ENCODE measurements around the gene PPHLN1.
"Not testable (repeated sequence)": the region's sequence is repeated elsewhere in the genome, so short reads cannot be mapped to it uniquely, and the experiment has no call there.

PPHLN1 gene

DNA sequence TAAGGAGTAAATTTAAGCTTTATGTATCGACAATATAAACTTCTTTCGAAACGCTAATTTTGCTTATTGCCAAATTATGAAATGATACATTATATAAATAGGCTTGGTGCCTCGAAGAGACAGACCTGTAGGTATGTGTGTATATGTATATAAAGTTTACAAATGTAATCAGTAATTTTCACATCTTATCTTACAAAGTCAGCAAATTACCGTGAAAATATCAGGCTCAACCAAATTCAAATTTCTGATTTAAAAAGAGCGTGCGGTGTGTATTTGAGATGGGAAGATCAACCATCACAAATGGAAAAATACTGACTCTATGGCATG lies 678 bp upstream of the PPHLN1 start:
- no peak for DNase-seq

DNA sequence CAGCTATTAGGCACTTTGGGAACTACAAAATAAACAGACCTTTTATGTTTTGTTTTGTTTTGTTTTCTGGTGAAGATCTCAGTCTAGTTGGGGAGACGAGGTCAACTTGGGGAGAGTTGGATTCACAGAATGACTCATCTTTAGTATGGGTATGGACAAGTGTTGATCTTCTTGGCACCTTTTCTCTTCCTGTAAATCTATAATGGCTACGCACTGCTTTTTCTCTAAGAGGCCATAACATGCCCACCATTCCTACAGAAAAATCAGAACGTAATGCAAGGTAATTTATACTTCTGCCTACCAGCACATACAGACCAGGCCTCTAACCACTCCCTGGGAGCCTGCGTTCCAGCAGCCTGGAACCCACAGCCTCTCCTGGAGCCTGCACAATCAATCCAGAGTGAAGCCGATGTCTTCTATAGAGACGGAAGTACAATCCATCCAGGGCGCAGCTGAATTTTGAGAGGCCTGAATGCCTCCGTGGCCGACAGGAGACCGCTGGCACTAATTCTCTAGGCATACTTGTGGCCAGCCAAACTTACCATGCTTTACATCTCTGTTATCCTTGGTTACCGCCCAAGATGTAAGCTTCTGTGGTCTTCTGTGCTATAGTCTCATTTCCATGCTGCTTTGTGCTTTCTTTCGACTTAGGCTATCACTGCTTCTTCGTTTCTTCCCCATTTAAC lies 717 bp downstream of the PPHLN1 start:
- no peak for DNase-seq

DNA sequence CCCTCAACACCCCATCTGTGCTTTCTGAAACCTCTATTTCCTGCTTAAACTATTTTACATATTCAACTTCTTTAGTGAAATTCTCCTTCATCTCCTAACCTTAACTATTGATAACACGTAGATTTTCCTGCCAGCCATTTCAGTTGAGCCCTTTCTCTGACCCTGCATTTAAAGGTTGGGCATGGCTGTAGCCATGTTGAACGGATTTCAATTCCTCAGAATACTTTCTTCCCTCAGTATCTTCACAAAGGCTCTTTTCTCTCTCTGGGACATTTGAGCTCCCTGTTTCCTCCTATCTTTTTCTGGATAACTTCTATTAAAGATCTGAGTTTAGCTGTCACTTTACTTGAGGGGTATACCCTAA lies 1.2 kb downstream of the PPHLN1 start:
- no peak for DNase-seq

DNA sequence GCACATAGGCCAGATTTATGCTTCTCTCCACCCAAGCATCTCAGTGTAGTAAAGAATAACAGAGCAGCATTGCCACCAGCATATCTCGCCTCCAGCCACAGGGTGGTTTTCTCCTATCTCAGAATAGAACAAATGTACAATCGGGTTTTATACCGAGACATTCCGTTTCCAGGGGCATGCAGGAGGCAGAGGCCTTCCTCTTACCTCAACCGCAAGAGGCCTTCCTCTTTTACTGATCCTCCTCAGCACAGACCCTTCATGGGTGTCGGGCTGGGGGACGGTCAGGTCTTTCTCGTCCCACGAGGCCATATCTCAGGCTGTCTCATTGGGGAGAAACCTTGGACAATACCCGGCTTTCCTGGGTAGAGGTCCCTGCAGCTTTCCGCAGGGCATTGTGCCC lies 4.1 kb downstream of the PPHLN1 start:
- DNase-seq = not testable (repeated sequence)

DNA sequence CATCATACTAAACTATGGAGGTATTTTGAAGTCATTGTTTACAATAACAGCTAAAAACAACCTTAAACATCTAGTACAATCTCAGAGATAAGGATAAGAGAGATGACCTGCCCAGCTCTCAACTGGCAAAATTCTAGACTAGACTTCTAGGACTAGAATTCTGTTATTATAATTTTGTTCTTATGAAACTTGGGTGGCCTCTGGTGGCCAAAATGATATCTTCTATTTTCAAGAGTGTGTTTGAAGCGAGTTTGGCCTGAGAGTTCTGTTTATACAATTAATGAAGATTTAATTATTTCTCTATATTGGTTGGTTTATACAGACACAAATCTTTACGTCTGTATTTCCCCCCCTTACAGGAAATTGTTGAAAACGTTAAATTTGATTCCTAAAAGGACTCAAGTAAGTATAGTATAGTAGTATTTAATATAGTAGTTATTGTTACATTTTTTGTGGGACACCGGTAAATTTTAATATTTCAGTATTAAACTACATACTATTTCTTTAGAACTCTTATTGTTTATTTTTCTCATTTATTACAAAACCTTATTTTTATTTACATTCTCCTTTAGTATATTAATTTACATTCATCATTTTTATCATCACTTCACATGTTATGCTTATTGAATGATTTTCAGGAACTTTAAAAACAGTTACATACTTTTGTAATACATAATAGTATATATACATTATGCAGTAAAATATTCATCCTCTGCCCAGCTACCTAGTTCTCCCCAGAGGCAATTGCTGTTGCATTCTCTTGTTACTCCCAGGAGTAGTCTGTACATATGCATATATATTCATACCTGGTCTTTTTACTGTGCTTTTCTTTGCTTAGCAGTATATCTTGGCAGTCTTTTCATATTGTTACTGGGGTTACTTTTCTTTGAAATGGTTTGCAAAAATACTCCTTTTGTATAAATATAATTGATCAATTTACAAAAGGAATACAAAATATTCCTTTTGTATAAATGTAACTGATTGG lies 6.6 kb downstream of the PPHLN1 start:
- DNase-seq = no peak

DNA sequence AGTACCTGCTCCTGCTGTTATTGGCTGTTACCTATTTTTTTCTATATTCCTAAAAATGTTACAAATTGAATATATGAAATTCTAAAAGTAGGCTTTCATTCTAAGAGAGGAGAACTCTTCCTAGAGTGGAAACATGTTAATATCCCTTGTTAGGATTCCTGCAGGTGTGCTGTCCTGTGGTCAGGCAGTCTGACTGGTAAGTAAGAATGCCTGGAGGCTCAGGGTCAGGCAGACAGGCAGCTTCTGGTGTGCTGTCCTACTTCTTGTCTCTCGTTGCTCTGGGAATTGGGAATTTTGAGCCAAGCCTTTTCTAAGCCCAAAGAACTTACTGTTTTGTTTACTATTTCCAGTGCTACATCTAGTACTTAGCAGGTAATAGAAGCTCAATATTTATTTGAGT lies 10.3 kb downstream of the PPHLN1 start:
- DNase-seq = no peak

DNA sequence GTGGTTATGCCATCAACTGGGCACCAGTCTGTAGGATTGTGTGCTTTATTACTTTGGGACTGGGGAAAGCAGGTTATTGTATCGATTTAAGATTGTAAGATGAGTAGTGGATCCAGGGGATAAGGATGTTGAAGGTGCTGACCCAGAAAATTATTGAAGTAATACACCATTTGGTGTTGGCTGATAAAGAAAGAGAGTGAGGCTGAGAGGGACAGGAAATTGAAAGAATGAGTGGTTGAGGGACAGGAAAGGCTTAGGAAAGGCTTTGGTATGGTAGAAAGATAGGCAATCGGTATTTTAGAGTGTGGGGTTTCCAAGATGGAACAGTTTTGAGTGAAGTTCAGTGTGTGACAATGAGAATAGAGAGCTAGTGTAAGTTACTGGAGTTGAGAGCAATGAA lies 12.3 kb downstream of the PPHLN1 start:
- DNase-seq = no peak

DNA sequence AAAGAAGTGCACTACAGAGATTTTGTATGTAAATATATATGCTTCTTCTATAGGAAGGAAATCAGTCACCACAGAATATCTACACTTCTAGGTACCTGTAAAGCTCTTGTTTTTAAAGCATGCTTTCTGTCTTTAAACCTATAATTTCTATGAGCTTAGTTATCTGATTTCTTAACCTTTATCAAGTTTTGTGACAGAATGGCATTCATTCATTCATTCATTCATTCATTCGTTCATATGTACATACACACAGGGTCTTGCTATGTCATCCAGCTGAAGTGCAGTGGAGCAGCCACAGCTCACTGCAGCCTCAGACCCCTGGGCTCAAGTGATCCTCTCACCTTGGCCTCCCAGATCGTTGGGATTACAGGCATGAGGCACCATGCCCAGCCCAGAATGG lies 16.1 kb downstream of the PPHLN1 start:
- DNase-seq = no peak

DNA sequence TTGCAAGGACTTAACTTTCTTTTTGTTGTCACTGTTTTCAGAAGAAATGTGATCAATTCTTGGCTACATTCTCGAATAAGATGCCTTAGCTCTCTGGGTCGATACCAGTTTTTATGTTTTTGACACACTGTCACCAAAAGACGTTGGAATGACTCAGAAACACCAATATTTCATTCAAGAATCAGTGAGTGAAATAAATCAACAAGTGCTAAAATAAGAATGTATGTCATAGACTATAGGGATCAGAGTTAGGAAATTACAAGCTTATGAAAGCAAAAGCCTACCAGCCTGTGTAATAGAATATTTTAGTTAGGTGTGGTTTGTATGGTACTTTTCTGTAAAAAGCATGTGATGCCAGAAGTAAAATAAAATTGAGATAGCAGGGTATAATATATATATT lies 17.8 kb downstream of the PPHLN1 start:
- no peak for DNase-seq

DNA sequence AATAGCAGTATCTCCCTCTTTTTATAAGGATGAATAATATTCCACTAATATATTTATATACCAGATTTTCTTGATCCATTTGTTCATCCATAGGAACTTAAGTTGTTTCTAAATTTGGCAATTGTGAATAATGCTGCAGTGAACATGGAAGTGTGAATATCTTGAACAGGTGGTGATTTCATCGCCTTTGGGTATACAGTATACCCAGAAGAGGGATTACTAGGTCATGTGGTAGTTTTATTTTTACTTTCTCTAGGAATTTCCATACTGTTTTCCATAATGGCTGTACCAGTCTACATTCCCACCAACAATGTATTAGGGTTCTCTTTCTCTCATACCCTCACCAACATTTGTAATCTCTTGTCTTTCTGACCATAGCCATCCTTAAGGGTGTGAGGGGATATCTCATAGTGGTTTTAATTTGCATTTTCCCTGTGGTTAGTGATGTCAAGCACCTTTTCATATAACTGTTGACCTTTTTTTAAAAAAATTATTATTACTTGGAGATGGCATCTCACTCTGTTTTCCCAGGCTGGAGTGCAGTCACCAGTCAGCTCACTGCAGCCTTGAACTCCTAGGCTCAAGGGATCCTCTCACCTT lies 20.5 kb downstream of the PPHLN1 start:
- no peak for DNase-seq

DNA sequence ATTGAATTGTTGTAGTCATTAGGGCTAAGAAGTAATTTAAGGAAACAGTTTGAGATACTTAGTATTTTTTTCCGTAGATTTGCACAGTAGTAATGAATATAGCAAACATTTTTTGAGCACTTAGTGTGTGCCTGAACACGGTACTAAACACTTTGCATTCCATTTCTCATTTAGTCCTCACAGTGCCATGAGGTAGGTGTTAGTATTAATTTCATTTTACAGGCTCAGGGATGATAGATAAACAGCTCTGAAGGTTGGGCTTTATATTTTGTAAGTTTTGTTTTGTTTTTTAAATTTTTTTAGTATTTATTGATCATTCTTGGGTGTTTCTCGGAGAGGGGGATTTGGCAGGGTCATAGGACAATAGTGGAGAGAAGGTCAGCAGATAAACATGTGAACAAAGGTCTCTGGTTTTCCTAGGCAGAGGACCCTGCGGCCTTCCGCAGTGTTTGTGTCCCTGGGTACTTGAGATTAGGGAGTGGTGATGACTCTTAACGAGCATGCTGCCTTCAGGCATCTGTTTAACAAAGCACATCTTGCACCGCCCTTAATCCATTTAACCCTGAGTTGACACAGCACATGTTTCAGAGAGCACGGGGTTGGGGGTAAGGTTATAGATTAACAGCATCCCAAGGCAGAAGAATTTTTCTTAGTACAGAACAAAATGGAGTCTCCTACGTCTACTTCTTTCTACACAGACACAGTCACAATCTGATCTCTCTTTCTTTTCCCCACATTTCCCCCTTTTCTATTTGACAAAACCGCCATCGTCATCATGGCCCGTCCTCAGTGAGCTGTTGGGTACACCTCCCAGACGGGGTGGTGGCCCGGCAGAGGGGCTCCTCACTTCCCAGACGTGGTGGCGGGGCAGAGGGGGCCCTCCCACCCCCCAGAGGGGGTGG lies 23.4 kb downstream of the PPHLN1 start:
- DNase-seq = not testable (repeated sequence)

DNA sequence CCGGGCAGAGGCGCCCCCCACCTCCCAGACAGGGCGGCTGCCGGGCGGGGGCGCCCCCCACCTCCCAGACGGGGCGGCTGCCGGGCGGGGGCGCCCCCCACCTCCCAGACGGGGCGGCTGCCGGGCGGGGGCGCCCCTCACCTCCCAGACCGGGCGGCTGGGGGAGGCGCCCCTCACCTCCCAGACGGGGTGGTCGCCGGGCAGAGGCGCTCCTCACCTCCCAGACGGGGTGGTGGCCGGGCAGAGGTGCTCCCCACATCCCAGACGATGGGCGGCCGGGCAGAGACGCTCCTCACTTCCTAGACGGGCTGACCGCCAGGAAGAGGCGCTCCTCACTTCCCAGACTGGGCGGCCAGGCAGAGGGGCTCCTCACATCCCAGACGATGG lies 24.0 kb downstream of the PPHLN1 start:
- DNase-seq = not testable (repeated sequence)

DNA sequence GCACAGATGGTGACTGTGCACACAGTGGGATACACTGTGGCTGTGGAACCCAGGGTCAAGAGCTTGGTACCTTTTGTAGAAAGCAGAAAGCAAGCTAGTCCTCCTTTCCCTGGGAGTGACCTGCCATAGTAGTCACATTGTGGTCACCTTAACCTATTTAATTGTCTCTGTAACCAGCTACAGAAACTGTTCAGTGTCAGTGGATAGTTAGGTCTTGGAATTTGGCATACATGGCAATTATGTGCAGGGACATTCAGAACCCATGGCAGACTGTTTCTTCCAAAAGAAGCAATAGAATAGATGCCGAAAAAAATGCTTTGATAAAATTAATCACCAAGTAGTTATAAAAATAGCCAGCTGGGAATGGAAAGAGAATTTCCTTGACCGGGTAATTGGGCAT lies 30.4 kb downstream of the PPHLN1 start:
- no peak for DNase-seq

DNA sequence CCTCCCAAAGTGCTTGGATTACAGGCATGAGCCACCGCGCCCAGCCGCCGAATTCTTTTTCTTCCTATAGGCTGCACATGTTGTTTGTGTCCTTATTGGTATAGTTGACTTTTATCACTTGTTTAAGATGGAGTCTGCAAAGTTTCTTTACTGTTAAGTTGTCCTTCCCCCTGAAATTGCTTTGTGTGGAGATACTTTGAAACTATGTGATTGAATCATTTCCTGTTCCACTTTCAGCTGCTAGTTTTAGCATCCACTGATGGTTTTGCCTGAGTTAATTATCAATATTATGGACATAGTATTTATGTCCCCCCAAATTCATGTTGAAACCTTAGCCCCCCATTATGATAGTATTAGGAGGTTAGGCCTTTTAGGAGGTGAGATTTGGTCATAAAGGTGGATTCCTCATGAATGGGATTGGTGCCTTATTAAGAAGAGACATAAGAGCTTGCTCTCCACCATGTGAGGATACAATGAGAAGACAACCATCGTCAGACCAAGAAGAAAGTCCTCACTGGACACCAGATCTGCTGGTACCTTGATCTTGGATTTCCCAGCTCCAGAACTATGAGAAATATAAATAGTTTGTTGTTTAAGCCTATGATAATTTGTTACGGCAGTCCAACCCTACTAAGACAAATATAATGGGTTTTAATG lies 34.9 kb downstream of the PPHLN1 start:
- DNase-seq = no peak

DNA sequence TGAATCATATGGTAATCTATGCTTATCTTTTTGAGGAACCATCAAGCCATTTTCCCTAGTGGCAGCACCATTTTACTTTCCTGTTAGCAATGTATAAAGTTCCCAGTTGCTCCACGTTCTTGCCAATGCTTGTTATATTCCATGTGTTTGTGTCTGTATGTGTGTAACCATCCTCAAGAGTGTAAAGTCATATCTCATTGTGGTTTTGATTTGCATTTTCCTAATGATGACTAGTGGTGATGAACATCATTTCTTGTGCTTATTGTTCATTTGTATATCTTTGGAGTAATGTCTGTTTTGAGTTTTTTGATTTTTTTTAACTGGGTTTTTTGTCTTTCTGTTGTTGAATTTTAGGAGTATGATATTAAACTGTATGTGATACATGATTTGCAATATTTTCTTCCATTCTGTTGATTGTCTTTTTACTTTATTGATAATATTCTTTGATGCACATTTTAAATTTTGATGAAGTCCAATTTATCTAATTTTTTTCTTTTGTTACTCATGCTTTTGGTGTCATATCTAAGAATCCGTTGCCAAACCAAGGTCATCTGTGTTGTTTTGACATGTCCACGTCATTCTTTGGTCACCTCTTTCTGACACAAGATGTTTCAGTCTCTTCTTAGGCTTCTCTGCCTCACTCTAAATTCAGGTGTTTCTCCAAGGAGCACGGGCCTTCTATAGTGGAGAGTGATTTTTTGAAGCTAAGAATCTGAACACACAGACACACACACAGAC lies 36.1 kb downstream of the PPHLN1 start:
- no peak for DNase-seq

DNA sequence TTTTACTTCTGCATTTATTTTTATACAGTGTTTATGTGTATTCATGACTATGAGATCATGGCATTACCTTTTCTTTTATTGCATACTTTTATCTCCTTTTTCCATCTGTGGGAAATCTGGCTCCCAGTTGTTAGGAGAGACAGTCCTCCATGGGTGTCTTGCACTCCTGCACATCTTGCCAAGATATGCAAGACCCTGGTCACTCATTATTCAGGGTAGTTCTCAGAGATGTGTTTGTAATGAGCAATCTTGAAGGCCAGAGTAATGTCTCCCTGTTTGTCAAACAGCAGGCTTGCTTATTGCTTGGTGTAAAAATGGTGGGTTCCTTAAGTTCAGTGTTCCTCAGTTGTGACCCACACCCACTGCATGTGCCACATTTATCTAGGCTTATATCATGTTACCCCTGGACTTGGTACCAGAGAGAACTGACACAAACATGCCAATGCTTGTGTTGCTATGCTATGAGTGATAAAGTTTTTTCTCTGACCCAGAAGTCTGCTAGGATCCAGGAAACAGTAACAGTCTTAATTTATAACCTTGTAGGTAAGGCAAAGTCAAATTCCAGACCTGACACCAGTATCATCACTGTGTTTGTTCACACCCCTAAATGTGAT lies 36.8 kb downstream of the PPHLN1 start:
- DNase-seq = no peak

DNA sequence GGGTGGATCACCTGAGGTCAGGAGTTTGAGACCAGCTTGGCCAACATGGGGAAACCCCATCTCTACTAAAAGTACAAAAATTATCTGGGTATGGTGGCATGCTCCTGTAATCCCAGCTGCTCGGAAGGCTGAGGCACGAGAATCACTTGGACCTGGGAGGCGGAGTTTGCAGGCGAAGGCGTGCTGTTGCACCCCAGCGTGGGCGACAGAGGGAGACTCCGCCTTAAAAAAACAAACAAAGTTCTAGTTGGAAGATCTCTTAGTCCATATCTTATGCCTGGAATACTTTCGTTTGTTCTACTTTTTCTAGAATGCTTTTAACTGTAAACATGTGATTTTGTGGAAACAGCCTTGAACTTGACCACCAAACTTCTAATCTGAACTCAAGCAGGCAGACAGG lies 38.7 kb downstream of the PPHLN1 start:
- DNase-seq = no peak

DNA sequence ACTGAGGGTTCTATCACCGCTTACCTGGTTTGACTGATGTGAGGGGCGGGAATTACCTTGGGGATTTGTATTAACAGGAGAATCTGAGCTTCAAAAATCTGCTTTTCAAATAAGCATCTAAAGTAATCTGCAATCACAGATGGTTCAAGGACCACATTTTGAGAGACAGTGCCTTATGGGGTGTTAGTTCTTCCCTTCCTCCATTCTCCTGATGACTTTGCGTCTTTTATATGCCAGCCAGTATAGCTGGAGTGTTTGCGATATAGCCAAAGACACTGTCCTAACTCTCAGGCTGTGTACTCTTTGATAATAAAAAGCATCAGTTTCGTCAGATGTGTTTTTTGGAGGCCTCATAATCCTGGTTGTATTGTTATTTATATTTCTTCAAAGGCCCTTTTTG lies 39.5 kb downstream of the PPHLN1 start:
- DNase-seq = no peak

DNA sequence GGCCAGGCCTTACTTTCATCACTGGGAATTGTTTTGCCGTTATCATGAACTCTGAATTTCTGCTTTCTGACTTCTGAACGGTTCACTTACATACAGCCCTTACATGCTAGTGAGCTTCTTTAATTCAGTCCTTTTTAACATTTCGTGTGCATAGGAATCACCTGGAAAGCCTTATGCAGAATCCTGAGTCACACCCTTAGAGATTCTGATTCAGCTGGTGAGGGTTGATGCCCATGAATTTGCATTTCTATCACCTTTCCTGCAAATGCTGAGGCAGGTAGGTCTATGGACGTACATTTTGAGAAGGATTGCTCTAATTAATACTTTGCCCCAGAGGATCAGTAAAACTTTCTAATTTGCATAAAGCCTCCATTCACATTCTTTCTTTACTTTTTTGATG lies 44.0 kb downstream of the PPHLN1 start:
- no peak for DNase-seq

DNA sequence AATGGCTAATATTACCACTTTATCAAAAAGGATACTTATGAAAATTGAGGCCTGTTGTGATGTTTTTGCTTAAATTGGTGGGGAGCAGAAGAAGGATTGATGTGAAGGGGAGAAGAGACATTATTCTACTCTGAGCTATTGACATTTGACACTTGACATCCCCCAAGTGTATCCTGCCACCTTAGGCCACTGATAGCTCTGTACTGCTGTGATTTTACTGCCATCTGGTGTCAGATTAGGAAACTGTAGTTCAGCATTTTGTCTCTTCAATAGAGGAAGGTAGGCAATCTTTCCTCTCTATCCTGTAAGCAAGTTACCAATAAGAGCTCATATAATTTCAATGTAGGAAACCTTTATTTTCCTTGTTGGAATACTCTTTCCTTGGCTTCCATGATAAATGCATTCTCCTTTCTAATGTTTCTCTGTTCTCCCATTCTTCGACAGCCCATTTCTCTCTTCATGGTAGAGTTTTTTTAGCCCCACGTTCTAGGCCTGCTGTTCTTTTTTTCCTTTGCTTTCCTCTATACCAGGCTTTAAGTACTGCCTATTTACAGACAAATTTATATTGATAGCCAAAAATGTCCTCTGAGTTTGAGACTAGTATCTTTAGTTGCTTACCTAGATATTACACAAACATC lies 46.3 kb downstream of the PPHLN1 start:
- DNase-seq = peak; percentile 18

DNA sequence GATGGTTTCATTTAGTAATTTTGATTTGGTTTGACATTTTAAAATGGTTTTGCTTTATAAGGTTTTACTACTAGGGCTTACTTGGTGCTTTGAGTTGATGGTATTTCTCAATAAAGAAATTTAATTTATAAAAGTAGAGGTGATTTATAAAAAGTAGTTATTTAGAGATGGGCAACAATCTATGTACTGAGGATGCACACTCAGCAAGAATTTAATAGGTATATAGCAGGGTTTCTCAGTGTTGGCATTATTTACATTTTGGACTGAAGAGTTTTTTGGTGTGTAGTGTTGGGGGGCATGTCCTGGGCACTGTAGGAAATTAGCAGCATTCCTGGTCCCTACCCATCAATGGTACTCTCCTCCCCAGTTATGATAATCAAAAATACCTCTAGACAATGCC lies 47.7 kb downstream of the PPHLN1 start:
- DNase-seq = no peak

Measured in activated CD8-positive, alpha-beta memory T cell treated with anti-CD3 and anti-CD28 coated beads, Interleukin-2, amount 50 U/mL, for 4 hours (primary cell).